ENCODE measurements around the gene SPOCK1. TPM values are rescaled to one million over a fixed set of nuclear protein-coding genes. Genes with fewer than 3 reads are reported as not detected.

The SPOCK1 gene
- polyA plus RNA-seq, 1 experiment, result 304 TPM

- no peak for TF ChIP-seq CTCF (IDR thresholded peaks at IDR 0.05; ENCODE audit: insufficient read depth, low read depth, low read length)
- Histone ChIP-seq H3K4me3 (ENCODE audit: low read depth, low read length) (no peak overlapping the region), H3K27me3 (ENCODE audit: control insufficient read depth, insufficient read depth, low read length) (no peaks in the 10 kb centered on the region), H3K36me3 (ENCODE audit: control insufficient read depth, insufficient read depth, low read length) (no peaks in the 10 kb centered on the region)
- DNase-seq (ENCODE audit: low read depth), result no peak
- CTCF ChIA-PET, result interaction anchor here (0.8 to 1.4 kb wide), 3 partner anchors 15 to 202 kb away, joined by 3 to 4 read pairs (median 3); no protein-coding TSS in a partner anchor
- POLR2A ChIA-PET, result no interaction called here
These were observed 206.6 kb downstream of the SPOCK1 start for GRCh38 chr5:137292461-137293027.

GRCh38 chr5:137291436-137291835 is 207.7 kb downstream of the SPOCK1 start:
- ChIA-PET CTCF (interaction anchor here (1.4 to 1.9 kb wide), 2 partner anchors 16 to 29 kb away, joined by 3 to 6 read pairs; no protein-coding TSS in a partner anchor), POLR2A (interaction anchor here (0.5 to 1.0 kb wide), 2 partner anchors 19 to 30 kb away, joined by 3 to 5 read pairs; no protein-coding TSS in a partner anchor)
- TF ChIP-seq CTCF (IDR thresholded peaks at IDR 0.05; ENCODE audit: insufficient read depth, low read depth, low read length), result no peak
- no peak for DNase-seq (ENCODE audit: low read depth)
- no peaks in the 10 kb centered on the region for H3K36me3 ChIP-seq (ENCODE audit: control insufficient read depth, insufficient read depth, low read length)
- H3K27me3 ChIP-seq (ENCODE audit: control insufficient read depth, insufficient read depth, low read length), result no peaks in the 10 kb centered on the region
- H3K4me3 ChIP-seq (ENCODE audit: low read depth, low read length), result no peak overlapping the region

- POLR2A ChIA-PET, result interaction anchor here (1.0 kb wide), 1 partner anchor 19 kb away, joined by 3 read pairs; no protein-coding TSS in a partner anchor
- CTCF ChIA-PET, result interaction anchor here (1.9 kb wide), 1 partner anchor 30 kb away, joined by 6 read pairs; no protein-coding TSS in a partner anchor
- no peak for TF ChIP-seq CTCF (IDR thresholded peaks at IDR 0.05; ENCODE audit: insufficient read depth, low read depth, low read length)
- H3K4me3 ChIP-seq (ENCODE audit: low read depth, low read length), result no peak overlapping the region
- H3K27me3 ChIP-seq (ENCODE audit: control insufficient read depth, insufficient read depth, low read length), result no peaks in the 10 kb centered on the region
- H3K36me3 ChIP-seq (ENCODE audit: control insufficient read depth, insufficient read depth, low read length), result no peaks in the 10 kb centered on the region
- DNase-seq (ENCODE audit: low read depth), result no peak
These were observed 208.1 kb downstream of the SPOCK1 start for GRCh38 chr5:137291031-137291430.

GRCh38 chr5:137290373-137290772 is 208.8 kb downstream of the SPOCK1 start:
- POLR2A ChIA-PET, result no interaction called here
- CTCF ChIA-PET, result interaction anchor here (1.9 kb wide), 1 partner anchor 30 kb away, joined by 6 read pairs; no protein-coding TSS in a partner anchor
- H3K27me3 ChIP-seq (ENCODE audit: control insufficient read depth, insufficient read depth, low read length), result no peaks in the 10 kb centered on the region

GRCh38 chr5:137289856-137290255 is 209.3 kb downstream of the SPOCK1 start:
- H3K36me3 ChIP-seq (ENCODE audit: control insufficient read depth, insufficient read depth, low read length), result no peaks in the 10 kb centered on the region
- no peak for DNase-seq (ENCODE audit: low read depth)
- CTCF ChIA-PET, result no interaction called here
- POLR2A ChIA-PET, result no interaction called here
- H3K27me3 ChIP-seq (ENCODE audit: control insufficient read depth, insufficient read depth, low read length), result no peaks in the 10 kb centered on the region
- H3K4me3 ChIP-seq (ENCODE audit: low read depth, low read length), result no peak overlapping the region
- no peak for TF ChIP-seq CTCF (IDR thresholded peaks at IDR 0.05; ENCODE audit: insufficient read depth, low read depth, low read length)

More at GRCh38 chr5:137290373-137290772, 208.8 kb downstream of the SPOCK1 start:
- no peak for DNase-seq (ENCODE audit: low read depth)
- Histone ChIP-seq H3K4me3 (ENCODE audit: low read depth, low read length) (no peak overlapping the region), H3K36me3 (ENCODE audit: control insufficient read depth, insufficient read depth, low read length) (no peaks in the 10 kb centered on the region)
- TF ChIP-seq CTCF (IDR thresholded peaks at IDR 0.05; ENCODE audit: insufficient read depth, low read depth, low read length), result no peak
